Measurements from ENCODE around the gene ASTN2.
"Not testable (repeated sequence)": the region's sequence is repeated elsewhere in the genome, so short reads cannot be mapped to it uniquely, and the experiment has no call there.

ASTN2 gene

DNA sequence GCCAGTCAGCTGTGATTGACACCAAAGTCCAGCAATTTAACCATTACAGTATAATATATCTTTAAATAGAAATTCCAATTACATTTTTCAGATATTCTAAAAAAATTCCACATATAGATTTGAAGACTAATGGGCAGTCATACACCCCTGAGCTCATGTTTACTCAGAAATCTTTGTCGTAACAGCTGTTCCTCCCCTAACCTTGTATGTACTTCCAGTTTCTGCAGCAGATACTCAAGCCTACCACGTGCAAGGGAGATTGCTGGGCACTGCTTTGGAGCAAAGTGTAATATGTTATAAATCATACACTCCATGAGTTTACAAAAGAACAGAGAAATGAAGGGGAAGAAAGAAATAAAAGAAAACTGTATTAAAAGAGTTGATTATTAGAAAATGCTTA, 486.6 kb downstream of the ASTN2 start:
- TF ChIP-seq, protein P1, sequence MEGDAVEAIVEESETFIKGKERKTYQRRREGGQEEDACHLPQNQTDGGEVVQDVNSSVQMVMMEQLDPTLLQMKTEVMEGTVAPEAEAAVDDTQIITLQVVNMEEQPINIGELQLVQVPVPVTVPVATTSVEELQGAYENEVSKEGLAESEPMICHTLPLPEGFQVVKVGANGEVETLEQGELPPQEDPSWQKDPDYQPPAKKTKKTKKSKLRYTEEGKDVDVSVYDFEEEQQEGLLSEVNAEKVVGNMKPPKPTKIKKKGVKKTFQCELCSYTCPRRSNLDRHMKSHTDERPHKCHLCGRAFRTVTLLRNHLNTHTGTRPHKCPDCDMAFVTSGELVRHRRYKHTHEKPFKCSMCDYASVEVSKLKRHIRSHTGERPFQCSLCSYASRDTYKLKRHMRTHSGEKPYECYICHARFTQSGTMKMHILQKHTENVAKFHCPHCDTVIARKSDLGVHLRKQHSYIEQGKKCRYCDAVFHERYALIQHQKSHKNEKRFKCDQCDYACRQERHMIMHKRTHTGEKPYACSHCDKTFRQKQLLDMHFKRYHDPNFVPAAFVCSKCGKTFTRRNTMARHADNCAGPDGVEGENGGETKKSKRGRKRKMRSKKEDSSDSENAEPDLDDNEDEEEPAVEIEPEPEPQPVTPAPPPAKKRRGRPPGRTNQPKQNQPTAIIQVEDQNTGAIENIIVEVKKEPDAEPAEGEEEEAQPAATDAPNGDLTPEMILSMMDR (IDR thresholded peaks at IDR 0.05; ENCODE audit: insufficient read depth, low read length, poor library complexity, severe bottlenecking), result no peak
- H3K36me3 ChIP-seq (ENCODE audit: control insufficient read depth, insufficient read depth, low read length), result no peaks in the 10 kb centered on the region
- no peak for DNase-seq (ENCODE audit: extremely low read depth, insufficient read length)
- H3K4me3 ChIP-seq (replicated peaks; ENCODE audit: low read depth, low read length), result no peak overlapping the region
- H3K27me3 ChIP-seq (replicated peaks; ENCODE audit: control insufficient read depth, insufficient read depth, low read length), result no peaks in the 10 kb centered on the region; the same call in none of the 2 replicates

DNA sequence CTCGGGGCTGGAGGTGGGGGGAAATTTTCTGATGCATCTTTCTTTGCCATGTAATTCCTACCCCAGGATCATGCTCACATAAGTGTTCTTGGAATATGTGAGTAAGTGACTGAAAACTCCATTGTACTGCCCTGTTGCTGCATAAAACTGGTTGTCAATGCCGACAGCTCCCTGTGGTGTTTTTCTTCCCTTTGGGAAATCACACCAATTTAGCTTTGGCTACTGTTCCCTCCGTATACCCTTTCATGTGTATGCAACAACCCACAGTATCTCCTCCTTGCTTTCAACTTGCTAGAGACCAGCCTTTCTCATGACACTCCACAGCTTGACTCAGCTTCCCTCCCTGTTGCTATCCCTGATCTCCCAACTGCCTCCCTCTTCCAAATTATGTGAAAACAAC, 487.1 kb downstream of the ASTN2 start:
- H3K4me3 ChIP-seq (replicated peaks; ENCODE audit: low read depth, low read length), result no peak overlapping the region
- H3K36me3 ChIP-seq (ENCODE audit: control insufficient read depth, insufficient read depth, low read length), result no peaks in the 10 kb centered on the region
- TF ChIP-seq, protein P1 (IDR thresholded peaks at IDR 0.05; ENCODE audit: insufficient read depth, low read length, poor library complexity, severe bottlenecking), result no peak
- H3K27me3 ChIP-seq (replicated peaks; ENCODE audit: control insufficient read depth, insufficient read depth, low read length), result no peaks in the 10 kb centered on the region; the same call in none of the 2 replicates
- no peak for DNase-seq (ENCODE audit: extremely low read depth, insufficient read length)

DNA sequence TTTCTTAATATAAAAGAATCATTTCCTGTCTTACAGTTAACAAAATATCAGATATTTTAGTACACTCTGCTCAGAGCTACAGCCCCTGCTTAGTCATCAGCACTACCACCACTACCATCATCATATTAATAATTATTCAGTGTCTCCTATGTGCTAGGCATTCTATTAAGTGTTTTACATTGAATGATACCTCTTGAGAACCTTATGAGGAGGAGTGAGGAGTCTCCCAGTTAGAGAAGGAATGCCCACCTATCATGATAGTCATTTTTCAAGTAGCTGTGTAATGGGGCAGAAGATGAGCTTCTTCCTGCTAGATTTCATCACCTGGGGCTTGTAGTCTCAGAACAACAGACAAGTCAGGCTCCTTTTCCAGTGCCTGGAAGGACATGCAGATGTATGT, 489.7 kb downstream of the ASTN2 start:
- no peaks in the 10 kb centered on the region for H3K36me3 ChIP-seq (ENCODE audit: control insufficient read depth, insufficient read depth, low read length)
- TF ChIP-seq, protein P1 (IDR thresholded peaks at IDR 0.05; ENCODE audit: insufficient read depth, low read length, poor library complexity, severe bottlenecking), result no peak
- no peak for DNase-seq (ENCODE audit: extremely low read depth, insufficient read length)
- H3K27me3 ChIP-seq (replicated peaks; ENCODE audit: control insufficient read depth, insufficient read depth, low read length), result no peaks in the 10 kb centered on the region; the same call in 1 of the 2 replicates
- no peak overlapping the region for H3K4me3 ChIP-seq (replicated peaks; ENCODE audit: low read depth, low read length)

DNA sequence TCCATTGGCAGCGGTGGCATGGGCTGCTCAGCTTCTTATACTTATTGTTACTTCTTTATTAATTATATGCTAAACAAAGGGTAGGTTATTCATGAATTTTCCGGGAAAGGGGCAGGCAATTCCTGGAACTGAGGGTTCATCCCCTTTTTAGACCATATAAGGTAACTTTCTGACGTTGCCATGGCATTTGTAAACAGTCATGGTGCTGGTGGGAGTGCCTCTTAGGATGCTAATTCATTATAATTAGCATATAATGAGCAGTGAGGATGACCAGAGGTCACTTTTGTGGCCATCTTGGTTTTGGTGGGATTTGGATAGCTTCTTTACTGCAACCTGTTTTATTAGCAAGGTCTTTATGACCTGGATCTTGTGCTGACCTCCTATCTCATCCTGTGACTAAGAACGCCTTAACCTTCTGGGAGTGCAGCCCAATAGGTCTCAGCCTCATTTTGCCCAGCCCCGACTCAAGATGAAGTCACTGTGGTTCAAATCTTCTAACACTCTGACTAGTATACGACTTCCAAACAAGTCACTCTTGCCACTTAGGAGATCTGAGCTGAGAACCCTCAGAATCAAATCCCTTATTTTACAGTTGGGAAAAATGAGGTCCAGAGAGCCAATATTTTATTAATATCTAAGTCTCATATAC, 490.3 kb downstream of the ASTN2 start:
- Histone ChIP-seq H3K36me3 (ENCODE audit: control insufficient read depth, insufficient read depth, low read length) (no peaks in the 10 kb centered on the region), H3K27me3 (replicated peaks; ENCODE audit: control insufficient read depth, insufficient read depth, low read length) (no peaks in the 10 kb centered on the region; the same call in 1 of the 2 replicates), H3K4me3 (replicated peaks; ENCODE audit: low read depth, low read length) (no peak overlapping the region)
- TF ChIP-seq, protein P1 (IDR thresholded peaks at IDR 0.05; ENCODE audit: insufficient read depth, low read length, poor library complexity, severe bottlenecking), result no peak
- DNase-seq (ENCODE audit: extremely low read depth, insufficient read length), result no peak

DNA sequence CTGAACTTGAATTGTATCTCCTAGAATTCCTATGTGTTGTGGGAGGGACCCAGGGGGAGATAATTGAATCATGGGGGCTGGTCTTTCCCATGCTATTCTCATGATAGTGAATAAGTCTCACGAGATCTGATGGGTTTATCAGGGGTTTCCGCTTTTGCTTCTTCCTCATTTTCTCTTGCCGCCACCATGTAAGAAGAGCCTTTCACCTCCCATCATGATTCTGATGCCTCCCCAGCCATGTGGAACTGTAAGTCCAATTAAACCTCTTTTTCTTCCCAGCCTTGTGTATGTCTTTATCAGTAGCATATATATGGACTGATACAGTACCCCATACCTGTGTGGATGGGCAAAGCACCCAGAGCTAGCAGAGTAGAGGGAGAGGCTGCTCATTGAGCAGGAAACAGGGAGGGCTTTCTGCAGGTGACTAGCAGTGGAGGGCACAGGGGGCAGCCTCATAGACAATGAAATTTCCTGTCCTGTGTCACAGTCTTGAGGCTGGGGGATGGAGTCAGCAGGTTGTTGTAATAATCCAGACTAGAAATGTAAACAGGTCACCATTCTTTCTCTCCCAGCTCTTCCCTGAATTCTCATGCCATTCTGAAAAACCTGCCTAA, 496.9 kb downstream of the ASTN2 start:
- not testable (repeated sequence) for DNase-seq (ENCODE audit: extremely low read depth, insufficient read length); H3K36me3 ChIP-seq (ENCODE audit: control insufficient read depth, insufficient read depth, low read length); H3K27me3 ChIP-seq (replicated peaks; ENCODE audit: control insufficient read depth, insufficient read depth, low read length)
- H3K4me3 ChIP-seq (replicated peaks; ENCODE audit: low read depth, low read length), result peak overlapping the region; percentile 44

DNA sequence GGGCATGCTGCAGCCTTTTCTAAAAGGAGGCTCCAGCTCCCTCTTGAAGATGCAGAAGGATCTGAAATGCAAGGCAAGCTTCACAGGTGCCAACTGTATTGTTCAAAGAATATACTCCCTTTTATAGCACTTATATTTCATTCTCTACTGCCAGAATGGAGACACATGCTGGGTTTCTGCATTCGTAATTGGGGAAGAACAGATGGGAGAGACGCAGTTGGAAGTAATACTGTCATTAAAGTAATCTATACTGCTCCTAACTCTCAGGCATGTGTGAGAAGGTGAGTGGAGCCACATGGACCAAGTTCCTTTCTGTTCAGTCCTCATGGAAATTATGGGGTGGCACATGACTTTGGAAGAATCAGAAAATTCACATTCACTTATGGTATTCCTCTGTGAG, 501.3 kb downstream of the ASTN2 start:
- no peak for DNase-seq (ENCODE audit: extremely low read depth, insufficient read length)
- H3K27me3 ChIP-seq (replicated peaks; ENCODE audit: control insufficient read depth, insufficient read depth, low read length), result no peaks in the 10 kb centered on the region; the same call in 1 of the 2 replicates
- TF ChIP-seq, protein P1 (IDR thresholded peaks at IDR 0.05; ENCODE audit: insufficient read depth, low read length, poor library complexity, severe bottlenecking), result no peak
- H3K4me3 ChIP-seq (replicated peaks; ENCODE audit: low read depth, low read length), result no peak overlapping the region
- H3K36me3 ChIP-seq (ENCODE audit: control insufficient read depth, insufficient read depth, low read length), result no peaks in the 10 kb centered on the region

Measured in GM06990 (cell line).